Chondrocyte (in vitro differentiated cells): ENCODE results near the gene PLEKHD1. TPM values are rescaled to one million over a fixed set of nuclear protein-coding genes. Genes with fewer than 3 reads are reported as not detected.

ENCODE experiments used
- DNase-seq: peaks from one replicate; pipeline ENCODE4 v3.0.0; 2021; ENCODE audit warnings: mixed read lengths, low spot score
- H3K27ac Mint-ChIP-seq: one replicate; pipeline ENCODE4 v1.8.0; 2021; ENCODE audit warnings: mild to moderate bottlenecking, moderate library complexity, mixed read lengths; ENCODE audit not compliant: unreplicated experiment
- H3K27me3 Mint-ChIP-seq: 2 replicates; pipeline ENCODE4 v1.8.0; 2021; ENCODE audit warnings: low read depth, mixed read lengths
- H3K36me3 Mint-ChIP-seq: 2 replicates; pipeline ENCODE4 v1.8.0; 2021; ENCODE audit warnings: low read depth, mixed read lengths
- H3K4me1 Mint-ChIP-seq: 2 replicates; pipeline ENCODE4 v1.8.0; 2021; ENCODE audit warnings: low read depth, mild to moderate bottlenecking, mixed read lengths
- H3K4me3 Mint-ChIP-seq: one replicate; pipeline ENCODE4 v1.8.0; 2021; ENCODE audit warnings: mild to moderate bottlenecking, moderate library complexity, mixed read lengths; ENCODE audit not compliant: unreplicated experiment
- H3K9me3 Mint-ChIP-seq: 2 replicates; pipeline ENCODE4 v1.8.0; 2021; ENCODE audit warnings: low read depth, mixed read lengths
- CTCF ChIP-seq: fragments of 200-600 bp; sonication (generic); IDR thresholded peaks from 2 replicates; pipeline ENCODE4 v1.5.0; 2021; ENCODE audit warnings: antibody characterized with exemption, mild to moderate bottlenecking, moderate library complexity
- total RNA-seq: library from RNA; stranded (reverse); gene quantifications from 3 replicates; pipeline ENCODE4 v1.2.1, GENCODE V29; 2021

PLEKHD1 gene
- total RNA-seq, 1 donor from 2014 or later = 0.15 TPM

GRCh38 chr14:69539631-69540410 lies 55.3 kb downstream of the PLEKHD1 start:
- TF ChIP-seq CTCF = no peak
- Mint-ChIP-seq H3K27me3 (peaks cover 6% of the 10 kb centered on the region), H3K36me3 (no peaks in the 10 kb centered on the region), H3K4me1 (no peaks in the 10 kb centered on the region), H3K27ac (no peak overlapping the region), H3K9me3 (no peaks in the 10 kb centered on the region), H3K4me3 (no peak overlapping the region)
- DNase-seq = no peak

GRCh38 chr14:69540654-69541335 lies 56.3 kb downstream of the PLEKHD1 start:
- no peak for DNase-seq
- Mint-ChIP-seq H3K27ac (no peak overlapping the region), H3K27me3 (peaks cover 6% of the 10 kb centered on the region), H3K36me3 (no peaks in the 10 kb centered on the region), H3K4me3 (no peak overlapping the region), H3K4me1 (no peaks in the 10 kb centered on the region), H3K9me3 (no peaks in the 10 kb centered on the region)
- TF ChIP-seq CTCF = no peak

- Mint-ChIP-seq H3K36me3 (no peaks in the 10 kb centered on the region), H3K4me3 (no peak overlapping the region), H3K4me1 (no peaks in the 10 kb centered on the region), H3K27me3 (peaks cover 13% of the 10 kb centered on the region), H3K9me3 (no peaks in the 10 kb centered on the region), H3K27ac (no peak overlapping the region)
- no peak for TF ChIP-seq CTCF
- no peak for DNase-seq
These were observed 57.8 kb downstream of the PLEKHD1 start for GRCh38 chr14:69542311-69542710.

GRCh38 chr14:69543341-69544115 lies 59.0 kb downstream of the PLEKHD1 start:
- no peak for TF ChIP-seq CTCF
- Mint-ChIP-seq H3K27me3 (peaks cover 13% of the 10 kb centered on the region), H3K9me3 (no peaks in the 10 kb centered on the region), H3K4me1 (peaks cover 3% of the 10 kb centered on the region), H3K36me3 (no peaks in the 10 kb centered on the region), H3K4me3 (no peak overlapping the region), H3K27ac (no peak overlapping the region)
- no peak for DNase-seq

GRCh38 chr14:69547701-69548348 lies 63.3 kb downstream of the PLEKHD1 start:
- Mint-ChIP-seq H3K9me3 (no peaks in the 10 kb centered on the region), H3K4me1 (peaks cover 3% of the 10 kb centered on the region), H3K27me3 (peaks cover 29% of the 10 kb centered on the region), H3K4me3 (peak overlapping the region; percentile 49), H3K27ac (no peak overlapping the region), H3K36me3 (no peaks in the 10 kb centered on the region)
- no peak for DNase-seq
- TF ChIP-seq CTCF = peak; percentile 85
